Mucosa of rectum (tissue), 2 donors: ENCODE data around the gene KCNH5.
"Not testable (repeated sequence)": the region's sequence is repeated elsewhere in the genome, so short reads cannot be mapped to it uniquely, and the experiment has no call there.

Experiments
- H3K27ac ChIP-seq, 2 donors: one replicate each; pipeline ENCODE4 v1.7.0; 2013; ENCODE audit warnings: inconsistent platforms in 2 of 2, low read depth in 2 of 2, low read length in 2 of 2
- H3K27me3 ChIP-seq, 2 donors: one replicate each; pipeline ENCODE4 v1.7.0; 2013; ENCODE audit warnings: low read length in 2 of 2; ENCODE audit not compliant: control insufficient read depth in 2 of 2, insufficient read depth in 2 of 2
- H3K36me3 ChIP-seq, 2 donors: one replicate each; pipeline ENCODE4 v1.7.0; 2013; ENCODE audit warnings: low read length in 2 of 2; ENCODE audit not compliant: control insufficient read depth in 2 of 2, insufficient read depth in 2 of 2
- H3K4me1 ChIP-seq, 2 donors: one replicate each; pipeline ENCODE4 v1.7.0; 2013; ENCODE audit warnings: low read length in 2 of 2, mild to moderate bottlenecking in 1 of 2; ENCODE audit not compliant: control insufficient read depth in 2 of 2, insufficient read depth in 2 of 2
- H3K4me3 ChIP-seq, 2 donors: one replicate each; pipeline ENCODE4 v1.7.0; 2013; ENCODE audit warnings: low read length in 2 of 2
- H3K9ac ChIP-seq, 2 donors: one replicate each; pipeline ENCODE4 v1.7.0; 2013; ENCODE audit warnings: low read length in 2 of 2, low read depth in 1 of 2, mild to moderate bottlenecking in 1 of 2
- H3K9me3 ChIP-seq, 2 donors: one replicate each; pipeline ENCODE4 v1.7.0; 2013; ENCODE audit warnings: low read length in 2 of 2; ENCODE audit not compliant: control insufficient read depth in 2 of 2
- donor health status: healthy.
- donor health status: Normal muscosa, but diverticular disease.

Gene KCNH5

DNA sequence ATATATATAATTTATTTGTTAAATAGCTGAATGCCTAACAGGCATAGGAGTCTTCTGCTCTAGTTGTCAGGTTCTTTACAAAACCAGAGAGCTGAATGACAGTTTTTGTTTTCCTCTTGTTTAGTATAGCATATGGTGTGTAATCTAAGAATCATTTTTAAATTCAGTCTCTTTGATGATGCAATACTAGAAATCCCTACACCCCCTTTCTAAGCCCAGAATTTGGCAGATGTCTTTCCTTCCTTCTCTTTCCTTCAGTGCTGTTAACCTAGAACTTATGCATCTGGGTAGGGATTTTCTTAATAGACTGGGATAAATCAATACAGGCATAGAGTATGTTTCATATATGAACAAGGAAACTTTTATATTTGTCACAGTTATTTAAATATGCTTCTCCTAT, 198.1 kb downstream of the KCNH5 start:
- no peaks in the 10 kb centered on the region for H3K36me3 ChIP-seq
- no peak overlapping the region for H3K27ac ChIP-seq
- H3K9ac ChIP-seq, result no peak overlapping the region
- H3K4me1 ChIP-seq, result no peaks in the 10 kb centered on the region
- no peaks in the 10 kb centered on the region for H3K9me3 ChIP-seq
- no peak overlapping the region for H3K4me3 ChIP-seq
- no peaks in the 10 kb centered on the region for H3K27me3 ChIP-seq

DNA sequence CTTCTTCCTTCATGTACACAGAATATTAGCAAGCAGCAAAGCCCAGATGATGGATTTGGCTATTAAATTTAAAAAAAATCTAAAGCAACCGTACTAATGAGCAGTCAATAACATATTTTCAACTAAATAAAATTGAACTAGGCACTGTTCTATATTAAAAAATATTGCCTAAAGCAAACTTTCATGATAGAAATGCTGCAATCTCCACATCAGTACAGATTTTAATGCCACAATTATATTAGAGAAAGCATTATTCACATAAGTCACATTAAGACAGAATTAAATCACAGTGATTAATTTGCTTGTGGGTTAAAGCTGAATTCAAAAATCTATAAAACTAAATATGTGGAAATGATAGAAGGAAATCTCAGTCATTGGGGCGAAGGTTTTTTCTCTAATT, 200.7 kb downstream of the KCNH5 start:
- Histone ChIP-seq H3K9ac (no peak overlapping the region), H3K4me1 (no peaks in the 10 kb centered on the region), H3K27me3 (no peaks in the 10 kb centered on the region), H3K27ac (no peak overlapping the region), H3K4me3 (no peak overlapping the region), H3K36me3 (no peaks in the 10 kb centered on the region), H3K9me3 (no peaks in the 10 kb centered on the region)

DNA sequence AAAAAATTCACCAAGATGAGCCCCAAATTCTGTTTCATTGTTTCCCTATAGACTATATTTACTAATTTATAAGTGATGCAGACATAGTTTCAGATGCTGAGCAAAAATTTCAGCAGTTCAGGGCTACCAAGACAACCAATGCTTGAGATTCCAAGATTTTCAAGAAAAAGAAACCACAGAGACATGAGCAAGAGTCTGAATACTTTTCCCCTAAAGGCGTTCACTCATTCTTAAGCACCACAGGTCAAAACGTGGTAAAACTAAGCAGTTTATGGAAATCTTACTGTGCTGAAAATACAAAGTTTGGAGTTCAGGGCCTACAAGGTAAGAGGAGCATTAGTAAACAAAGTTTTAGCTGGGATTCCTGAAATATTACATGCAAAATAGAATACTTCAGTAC, 221.2 kb downstream of the KCNH5 start:
- Histone ChIP-seq H3K4me1 (no peaks in the 10 kb centered on the region), H3K36me3 (no peaks in the 10 kb centered on the region), H3K9me3 (no peaks in the 10 kb centered on the region), H3K27me3 (no peaks in the 10 kb centered on the region), H3K4me3 (no peak overlapping the region), H3K9ac (no peak overlapping the region), H3K27ac (no peak overlapping the region)

DNA sequence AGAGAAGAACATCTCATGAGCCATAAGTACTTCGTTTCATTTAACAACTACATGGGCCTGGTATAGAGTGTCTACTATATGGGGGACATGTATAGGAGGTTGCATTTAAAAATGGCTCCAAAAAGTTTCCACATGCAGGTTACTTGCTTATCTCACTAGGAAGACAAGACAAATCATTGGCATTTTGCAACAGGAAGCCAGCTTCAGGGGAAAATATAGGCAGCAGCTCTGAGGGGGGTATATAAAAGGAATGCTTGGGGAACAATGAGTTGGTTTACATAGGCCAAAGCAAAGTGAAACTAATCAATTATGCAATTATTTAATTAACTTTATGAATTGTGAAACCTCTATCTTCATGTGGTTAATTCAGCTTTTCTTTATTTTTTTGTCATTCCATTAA, 225.3 kb downstream of the KCNH5 start:
- no peaks in the 10 kb centered on the region for H3K27me3 ChIP-seq
- no peaks in the 10 kb centered on the region for H3K9me3 ChIP-seq
- no peaks in the 10 kb centered on the region for H3K36me3 ChIP-seq
- no peak overlapping the region for H3K9ac ChIP-seq
- no peak overlapping the region for H3K4me3 ChIP-seq
- no peak overlapping the region for H3K27ac ChIP-seq
- H3K4me1 ChIP-seq, result no peaks in the 10 kb centered on the region

DNA sequence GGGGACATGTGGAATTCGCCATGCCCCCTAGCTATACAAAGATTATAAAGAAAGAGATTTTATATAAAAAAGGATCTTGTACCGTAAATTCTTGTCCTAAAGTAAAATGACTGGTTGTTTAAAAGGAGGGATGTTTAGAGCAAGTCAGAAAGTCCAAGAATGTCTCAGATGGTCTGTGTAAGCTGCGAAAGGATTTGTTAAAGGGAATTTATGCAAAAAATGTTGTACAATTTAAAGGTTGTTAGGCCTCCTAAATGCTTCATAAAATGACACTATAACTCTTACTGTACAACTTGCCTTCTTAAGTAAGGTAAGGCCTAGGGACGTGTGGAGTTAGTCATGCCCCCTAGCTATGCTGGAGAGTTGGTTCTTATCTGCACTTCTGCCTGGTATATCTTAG, 237.6 kb downstream of the KCNH5 start:
- H3K4me1 ChIP-seq, result no peaks in the 10 kb centered on the region
- no peak overlapping the region for H3K4me3 ChIP-seq
- no peak overlapping the region for H3K27ac ChIP-seq
- peaks cover 0 to 2% of the 10 kb centered on the region in 2 donors for H3K9me3 ChIP-seq
- H3K9ac ChIP-seq, result no peak overlapping the region
- H3K36me3 ChIP-seq, result no peaks in the 10 kb centered on the region
- H3K27me3 ChIP-seq, result no peaks in the 10 kb centered on the region

DNA sequence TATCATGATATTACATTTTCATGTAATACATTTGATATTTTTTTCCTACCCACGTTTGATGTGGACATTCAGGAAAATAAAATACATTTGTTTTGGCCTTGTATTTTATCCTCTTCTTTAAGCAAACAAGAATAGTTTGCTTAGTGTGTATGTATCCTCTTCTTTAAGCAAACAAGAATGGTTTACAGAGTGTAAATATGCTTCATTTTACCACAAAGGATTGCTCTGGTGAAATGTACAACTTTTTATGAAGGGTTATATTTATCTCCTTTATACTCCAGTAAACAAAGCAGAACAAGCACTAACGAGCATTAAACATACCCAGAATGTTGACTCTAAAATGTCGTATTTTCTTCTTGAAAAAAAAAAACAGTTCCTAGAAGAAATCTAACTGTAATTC, 244.7 kb downstream of the KCNH5 start:
- H3K4me3 ChIP-seq, result no peak overlapping the region
- no peaks in the 10 kb centered on the region for H3K9me3 ChIP-seq
- no peaks in the 10 kb centered on the region for H3K4me1 ChIP-seq
- H3K36me3 ChIP-seq, result no peaks in the 10 kb centered on the region
- no peaks in the 10 kb centered on the region for H3K27me3 ChIP-seq
- H3K9ac ChIP-seq, result no peak overlapping the region
- no peak overlapping the region for H3K27ac ChIP-seq

DNA sequence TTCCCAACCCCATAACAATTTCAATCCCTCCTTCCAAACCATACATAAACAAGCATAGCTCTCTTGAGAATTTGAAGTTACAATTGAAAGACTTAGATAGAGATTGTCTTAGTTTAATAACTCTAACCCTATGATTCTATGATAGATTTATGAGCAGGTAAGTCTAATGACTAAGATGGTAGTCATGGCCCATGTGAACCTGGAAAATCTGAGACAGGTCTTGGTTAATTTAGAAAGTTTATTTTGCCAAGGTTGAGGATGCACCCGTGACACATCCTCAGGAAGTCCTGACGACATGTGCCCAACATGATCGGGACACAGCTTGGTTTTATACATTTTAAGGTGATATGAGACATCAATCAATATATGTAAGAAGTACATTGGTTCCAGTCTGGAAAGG, 248.8 kb downstream of the KCNH5 start:
- Histone ChIP-seq H3K9me3 (peaks cover 0 to 3% of the 10 kb centered on the region in 2 donors), H3K4me3 (no peak overlapping the region), H3K4me1 (no peaks in the 10 kb centered on the region)

DNA sequence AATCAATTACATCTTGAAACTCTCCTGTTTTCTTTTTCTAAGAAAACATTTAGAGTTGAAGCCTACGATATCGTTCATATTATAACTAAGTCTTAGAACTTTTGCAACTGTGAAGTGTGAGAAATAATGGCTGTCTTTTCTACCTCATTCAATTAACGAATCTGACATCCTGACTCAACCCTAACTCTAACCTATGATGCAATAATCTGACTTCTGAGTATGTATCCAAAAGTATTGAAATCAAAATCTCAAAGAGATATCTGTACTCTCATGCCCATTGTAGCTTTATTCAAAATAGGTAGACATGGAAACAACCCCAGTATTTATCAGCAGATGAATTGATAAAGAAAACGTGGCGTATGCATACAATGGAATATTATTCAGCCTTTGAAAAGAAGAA, 252.7 kb downstream of the KCNH5 start:
- no peaks in the 10 kb centered on the region for H3K36me3 ChIP-seq
- H3K4me1 ChIP-seq, result no peaks in the 10 kb centered on the region
- peaks cover 0 to 3% of the 10 kb centered on the region in 2 donors for H3K9me3 ChIP-seq
- no peak overlapping the region for H3K27ac ChIP-seq
- H3K27me3 ChIP-seq, result no peaks in the 10 kb centered on the region
- no peak overlapping the region for H3K9ac ChIP-seq
- no peak overlapping the region for H3K4me3 ChIP-seq

More for the DNA sequence above, 248.8 kb downstream of the KCNH5 start:
- Histone ChIP-seq H3K27me3 (no peaks in the 10 kb centered on the region), H3K9ac (no peak overlapping the region), H3K27ac (no peak overlapping the region), H3K36me3 (no peaks in the 10 kb centered on the region)

DNA sequence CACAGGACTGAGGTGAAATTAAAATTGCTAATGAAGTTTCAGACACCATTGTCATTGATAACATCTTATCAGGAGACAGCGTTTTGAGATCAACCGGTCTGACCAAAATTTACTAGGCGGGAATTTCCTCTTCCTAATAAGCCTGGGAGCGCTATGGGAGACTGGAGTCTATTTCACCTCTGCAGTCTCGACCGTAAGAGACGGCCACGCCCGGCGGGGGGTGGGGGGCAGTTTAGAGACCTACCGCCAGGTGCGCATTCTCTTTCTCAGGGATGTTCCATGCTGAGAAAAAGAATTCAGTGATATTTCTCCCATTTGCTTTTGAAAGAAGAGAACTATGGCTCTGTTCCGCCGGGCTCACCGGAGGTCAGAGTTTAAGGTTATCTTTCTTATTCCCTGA, 263.9 kb downstream of the KCNH5 start:
- not testable (repeated sequence) for H3K9ac ChIP-seq, H3K9me3 ChIP-seq, H3K4me3 ChIP-seq, H3K27ac ChIP-seq, H3K36me3 ChIP-seq, H3K27me3 ChIP-seq, H3K4me1 ChIP-seq

DNA sequence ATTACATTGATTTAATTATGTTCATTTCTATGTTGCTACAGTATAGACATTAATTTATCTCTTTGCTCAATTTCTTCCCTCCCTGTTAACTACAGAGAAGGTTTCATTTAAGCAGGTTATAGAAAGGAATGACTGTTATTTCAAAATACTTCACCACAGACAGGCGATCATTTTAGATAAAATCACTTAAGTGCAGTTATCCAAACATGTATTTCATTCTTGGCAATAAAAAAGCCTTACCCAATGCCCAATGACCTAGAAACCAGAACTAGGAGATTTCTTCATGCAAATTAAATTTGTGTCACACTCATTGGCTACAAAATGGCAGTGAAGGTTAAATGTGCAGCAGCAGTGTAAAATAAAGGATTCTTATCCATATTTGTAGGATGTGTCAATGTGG, 266.4 kb downstream of the KCNH5 start:
- no peaks in the 10 kb centered on the region for H3K4me1 ChIP-seq
- no peaks in the 10 kb centered on the region for H3K27me3 ChIP-seq
- peaks cover 0 to 4% of the 10 kb centered on the region in 2 donors for H3K9me3 ChIP-seq
- H3K9ac ChIP-seq, result no peak overlapping the region
- H3K36me3 ChIP-seq, result no peaks in the 10 kb centered on the region
- H3K27ac ChIP-seq, result no peak overlapping the region
- H3K4me3 ChIP-seq, result no peak overlapping the region

DNA sequence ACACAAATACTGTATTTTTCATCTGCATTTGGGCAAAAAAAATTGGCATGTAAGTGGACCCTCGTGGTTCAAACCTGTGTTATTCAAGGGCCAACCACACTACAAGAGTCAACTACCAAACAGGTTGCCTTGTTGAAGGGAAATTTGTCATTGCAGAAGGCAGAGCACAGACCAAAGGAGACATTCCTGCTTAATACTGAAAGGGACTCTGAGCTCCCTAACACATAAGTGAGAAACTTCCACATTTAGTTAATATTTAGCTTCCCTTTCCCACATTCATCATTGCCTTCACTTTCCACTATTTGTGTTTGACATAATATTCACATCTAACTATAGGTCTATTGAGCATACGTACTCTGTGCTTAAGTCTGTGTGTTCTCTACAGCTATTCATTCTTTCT, 266.9 kb downstream of the KCNH5 start:
- H3K9ac ChIP-seq, result no peak overlapping the region
- no peaks in the 10 kb centered on the region for H3K27me3 ChIP-seq
- H3K9me3 ChIP-seq, result peaks cover 0 to 4% of the 10 kb centered on the region in 2 donors
- H3K27ac ChIP-seq, result no peak overlapping the region
- H3K4me3 ChIP-seq, result no peak overlapping the region
- no peaks in the 10 kb centered on the region for H3K36me3 ChIP-seq
- no peaks in the 10 kb centered on the region for H3K4me1 ChIP-seq
